Caco-2 (cell line): ENCODE measurements around the gene TMEM204. TPM values are rescaled to one million over a fixed set of nuclear protein-coding genes. Genes with fewer than 3 reads are reported as not detected.

Experiments used
- BruUV-seq: library from RNA; stranded (reverse); fragments of 400-500 nt; replicated peaks from 2 replicates; lab custom pipeline; 2021; lab: Mats Ljungman, UMichigan
- CTCF ChIA-PET: fragments of 300-600 bp; sonication (Branson Sonifier 250); formaldehyde crosslinking; loops from one replicate; lab custom pipeline; 2022; ENCODE audit warnings: antibody characterized with exemption; lab: Charles Lee
- POLR2A ChIA-PET: fragments of 300-600 bp; sonication (Branson Sonifier 250); formaldehyde crosslinking; loops from one replicate; lab custom pipeline; 2022; ENCODE audit warnings: antibody characterized with exemption; lab: Charles Lee
- DNase-seq, 2 experiments: peaks; one replicate each; pipeline versions ENCODE4 v3.0.0 to v3.0.0-alpha.2; 2020 to 2022
- H3K27me3 ChIP-seq: replicated peaks from 2 replicates; pipeline ENCODE4 v1.6.0; 2011; ENCODE audit warnings: low read length; ENCODE audit not compliant: control insufficient read depth, insufficient read depth
- H3K36me3 ChIP-seq: 2 replicates; pipeline ENCODE4 v1.5.1; 2011; ENCODE audit warnings: low read length; ENCODE audit not compliant: control insufficient read depth, insufficient read depth
- H3K4me1 ChIP-seq: fragments of 250-450 bp; sonication (Bioruptor Pico); 2 replicates; pipeline ENCODE4 v1.5.1; 2020; ENCODE audit warnings: mild to moderate bottlenecking
- H3K4me3 ChIP-seq: 2 replicates; pipeline ENCODE4 v1.5.1; 2011; ENCODE audit warnings: low read depth, mild to moderate bottlenecking, control low read depth, low read length
- H3K9me3 ChIP-seq: fragments of 250-450 bp; sonication (Bioruptor Pico); 2 replicates; pipeline ENCODE4 v1.5.1; 2020; ENCODE audit warnings: mild to moderate bottlenecking, moderate library complexity
- H3K27ac Mint-ChIP-seq: one replicate; pipeline ENCODE4 v1.8.0; 2022; ENCODE audit warnings: mixed read lengths; ENCODE audit not compliant: unreplicated experiment
- H3K27me3 Mint-ChIP-seq: one replicate; pipeline ENCODE4 v1.8.0; 2022; ENCODE audit warnings: mixed read lengths; ENCODE audit not compliant: insufficient read depth, unreplicated experiment
- H3K36me3 Mint-ChIP-seq: one replicate; pipeline ENCODE4 v1.8.0; 2022; ENCODE audit warnings: mild to moderate bottlenecking, mixed read lengths; ENCODE audit not compliant: insufficient read depth, unreplicated experiment
- H3K4me1 Mint-ChIP-seq: one replicate; pipeline ENCODE4 v1.8.0; 2022; ENCODE audit warnings: low read depth, mixed read lengths; ENCODE audit not compliant: unreplicated experiment
- H3K4me3 Mint-ChIP-seq: one replicate; pipeline ENCODE4 v1.8.0; 2022; ENCODE audit warnings: mild to moderate bottlenecking, moderate library complexity, mixed read lengths; ENCODE audit not compliant: unreplicated experiment
- H3K9me3 Mint-ChIP-seq: one replicate; pipeline ENCODE4 v1.8.0; 2022; ENCODE audit warnings: mixed read lengths; ENCODE audit not compliant: unreplicated experiment
- CTCF ChIP-seq, 2 experiments: fragments of 200-600 bp in 1 of 2; IDR thresholded peaks; 1 replicate in 1 of 2; 2 replicates in 1 of 2; pipeline versions ENCODE4 v1.5.1 to v1.8.0; 2011 to 2022; ENCODE audit warnings: antibody characterized with exemption in 1 of 2, control low read depth in 1 of 2, inconsistent platforms in 1 of 2, low read depth in 1 of 2, low read length in 1 of 2, mild to moderate bottlenecking in 1 of 2, moderate library complexity in 1 of 2; ENCODE audit not compliant: insufficient read depth in 1 of 2, severe bottlenecking in 1 of 2, unreplicated experiment in 1 of 2
- intact Hi-C: fragments of 100-400 bp; cut with micrococcal nuclease; formaldehyde crosslinking; loops from one replicate; pipeline ENCODE4 v1.10.0; 2022; ENCODE audit not compliant: unreplicated experiment
- total RNA-seq: library from RNA; stranded (reverse); gene quantifications from 2 replicates; pipeline ENCODE4 v1.2.3, GENCODE V29; 2022

The TMEM204 gene
- total RNA-seq, 1 experiment from 2014 or later, result not detected

- no TSS peak for BruUV-seq
- CTCF ChIA-PET, result no interaction called here
- peaks cover 3% of the 10 kb centered on the region; the same call in 1 of the 2 replicates for H3K9me3 ChIP-seq
- no peak overlapping the region for H3K4me3 ChIP-seq
- Mint-ChIP-seq H3K4me3 (no peak overlapping the region), H3K9me3 (peaks cover 10% of the 10 kb centered on the region), H3K27me3 (no peaks in the 10 kb centered on the region), H3K27ac (no peak overlapping the region), H3K4me1 (no peaks in the 10 kb centered on the region), H3K36me3 (peaks cover 39% of the 10 kb centered on the region)
- intact Hi-C loops, result no loop called here
- DNase-seq, result no peak
- POLR2A ChIA-PET, result no interaction called here
- no peak for TF ChIP-seq CTCF (IDR thresholded peaks at IDR 0.05; ENCODE audit: insufficient read depth in 1 of 2, low read depth in 1 of 2, low read length in 1 of 2, severe bottlenecking in 1 of 2, unreplicated experiment in 1 of 2)
- H3K36me3 ChIP-seq, result no peaks in the 10 kb centered on the region
- H3K27me3 ChIP-seq, result no peaks in the 10 kb centered on the region
- no peaks in the 10 kb centered on the region for H3K4me1 ChIP-seq
Observed at GRCh38 chr16:1510941-1511351, 22.5 kb upstream of the TMEM204 start.

- DNase-seq, result no peak
- Mint-ChIP-seq H3K36me3 (peaks cover 39% of the 10 kb centered on the region), H3K9me3 (peaks cover 10% of the 10 kb centered on the region), H3K4me1 (no peaks in the 10 kb centered on the region), H3K4me3 (no peak overlapping the region), H3K27ac (no peak overlapping the region), H3K27me3 (no peaks in the 10 kb centered on the region)
- peaks cover 3% of the 10 kb centered on the region; the same call in 1 of the 2 replicates for H3K9me3 ChIP-seq
- no peak overlapping the region for H3K4me3 ChIP-seq
- H3K27me3 ChIP-seq, result no peaks in the 10 kb centered on the region
- no TSS peak for BruUV-seq
- ChIA-PET CTCF (interaction anchor here (0.5 to 1.2 kb wide), 2 partner anchors 18 to 316 kb away, joined by 3 read pairs; no protein-coding TSS in a partner anchor), POLR2A (no interaction called here)
- H3K36me3 ChIP-seq, result no peaks in the 10 kb centered on the region
- no peaks in the 10 kb centered on the region for H3K4me1 ChIP-seq
- TF ChIP-seq CTCF (IDR thresholded peaks at IDR 0.05; ENCODE audit: insufficient read depth in 1 of 2, low read depth in 1 of 2, low read length in 1 of 2, severe bottlenecking in 1 of 2, unreplicated experiment in 1 of 2), result no peak
- intact Hi-C loops, result no loop called here
Observed at GRCh38 chr16:1511662-1512569, 21.6 kb upstream of the TMEM204 start.

- Histone ChIP-seq H3K36me3 (no peaks in the 10 kb centered on the region), H3K4me3 (no peak overlapping the region), H3K9me3 (peaks cover 3% of the 10 kb centered on the region; the same call in 1 of the 2 replicates), H3K4me1 (no peaks in the 10 kb centered on the region), H3K27me3 (no peaks in the 10 kb centered on the region)
- ChIA-PET CTCF (interaction anchor here (0.5 to 1.2 kb wide), 2 partner anchors 19 to 315 kb away, joined by 3 read pairs; no protein-coding TSS in a partner anchor), POLR2A (no interaction called here)
- peaks cover 10% of the 10 kb centered on the region for H3K9me3 Mint-ChIP-seq
- no peak for DNase-seq
- H3K27me3 Mint-ChIP-seq, result no peaks in the 10 kb centered on the region
- H3K36me3 Mint-ChIP-seq, result peaks cover 34% of the 10 kb centered on the region
- BruUV-seq, result no TSS peak
- TF ChIP-seq CTCF (IDR thresholded peaks at IDR 0.05; ENCODE audit: insufficient read depth in 1 of 2, low read depth in 1 of 2, low read length in 1 of 2, severe bottlenecking in 1 of 2, unreplicated experiment in 1 of 2), result no peak
- no peak overlapping the region for H3K4me3 Mint-ChIP-seq
- no peaks in the 10 kb centered on the region for H3K4me1 Mint-ChIP-seq
- intact Hi-C loops, result no loop called here
- no peak overlapping the region for H3K27ac Mint-ChIP-seq
Observed at GRCh38 chr16:1512774-1513173, 20.7 kb upstream of the TMEM204 start.
